ENCODE measurements around the gene C16orf78.

GRCh38 chr16:49355933-49356665, 17.5 kb upstream of the C16orf78 start:
- TF ChIP-seq CTCF (IDR thresholded peaks at IDR 0.05): no peak
- TF ChIP-seq POLR2AphosphoS5 (IDR thresholded peaks at IDR 0.05; ENCODE audit: insufficient read depth in 1 of 2, low read depth in 1 of 2): no peak
- no peak for TF ChIP-seq POLR2A (IDR thresholded peaks at IDR 0.05)

Data from vagina (tissue), 2 donors.